DND-41 (cell line): ENCODE measurements around the gene FHL5.
A peak's percentile ranks its signal among the peaks of the same experiment; 100 is the strongest.
"Not testable (repeated sequence)": the region's sequence is repeated elsewhere in the genome, so short reads cannot be mapped to it uniquely, and the experiment has no call there.

Experiments
- ATAC-seq: fragments of 200-7000 bp; cut with Tn5 transposase; 3 replicates; pipeline ENCODE4 v1.9.1; 2021; ENCODE audit warnings: low read depth; ENCODE audit not compliant: insufficient read depth
- DNase-seq: peaks from one replicate; pipeline ENCODE4 v3.0.0-alpha.2; 2020
- H2AFZ ChIP-seq: 2 replicates; pipeline ENCODE4 v1.6.0; 2012; ENCODE audit warnings: low read depth, low read length
- H3K27ac ChIP-seq: 2 replicates; pipeline ENCODE4 v1.5.1; 2012; ENCODE audit warnings: low read length, inconsistent platforms
- H3K27me3 ChIP-seq: fragments of 200-600 bp; sonication (generic); 2 replicates; pipeline ENCODE4 v1.6.0; 2012; ENCODE audit warnings: low read length, mild to moderate bottlenecking, inconsistent platforms; ENCODE audit not compliant: insufficient read depth, poor library complexity
- H3K36me3 ChIP-seq: 2 replicates; pipeline ENCODE4 v1.5.1; 2012; ENCODE audit warnings: low read length, inconsistent platforms; ENCODE audit not compliant: insufficient read depth
- H3K4me1 ChIP-seq: 2 replicates; pipeline ENCODE4 v1.5.1; 2012; ENCODE audit warnings: mild to moderate bottlenecking, low read length; ENCODE audit not compliant: insufficient read depth
- H3K4me2 ChIP-seq: 2 replicates; pipeline ENCODE4 v1.6.0; 2012; ENCODE audit warnings: mild to moderate bottlenecking, moderate library complexity, low read length, inconsistent platforms; ENCODE audit not compliant: insufficient read depth
- H3K4me3 ChIP-seq, 2 experiments: fragments of 200-600 bp in 1 of 2; shearing (Covaris generic) in 1 of 2; 2 replicates each; pipeline ENCODE4 v1.5.1; 2012 to 2016; ENCODE audit warnings: inconsistent platforms in 2 of 2, low read length in 2 of 2, mild to moderate bottlenecking in 2 of 2, low read depth in 1 of 2, moderate library complexity in 1 of 2
- H3K79me2 ChIP-seq: 2 replicates; pipeline ENCODE4 v1.6.0; 2012; ENCODE audit warnings: low read length, inconsistent platforms; ENCODE audit not compliant: insufficient read depth
- H3K9ac ChIP-seq: 2 replicates; pipeline ENCODE4 v1.6.0; 2012; ENCODE audit warnings: low read depth, mild to moderate bottlenecking, inconsistent platforms, low read length, moderate library complexity
- H3K9me3 ChIP-seq: 2 replicates; pipeline ENCODE4 v1.5.1; 2012; ENCODE audit warnings: low read length, moderate library complexity, mild to moderate bottlenecking, inconsistent platforms; ENCODE audit not compliant: insufficient read depth, severe bottlenecking
- H4K20me1 ChIP-seq: 2 replicates; pipeline ENCODE4 v1.6.0; 2012; ENCODE audit warnings: low read length; ENCODE audit not compliant: insufficient read depth
- EZH2 ChIP-seq: IDR thresholded peaks from 3 replicates; pipeline ENCODE4 v1.6.1; 2012; ENCODE audit warnings: borderline replicate concordance, low read depth, mild to moderate bottlenecking, moderate library complexity, low read length, inconsistent platforms; ENCODE audit not compliant: severe bottlenecking
- TF ChIP-seq, protein P1 (sequence below): IDR thresholded peaks from 2 replicates; pipeline ENCODE4 v1.5.1; 2012; ENCODE audit warnings: borderline replicate concordance, low read length, moderate library complexity, mild to moderate bottlenecking; ENCODE audit not compliant: poor library complexity, severe bottlenecking; ENCODE audit errors: extremely low read depth

The FHL5 gene

DNA sequence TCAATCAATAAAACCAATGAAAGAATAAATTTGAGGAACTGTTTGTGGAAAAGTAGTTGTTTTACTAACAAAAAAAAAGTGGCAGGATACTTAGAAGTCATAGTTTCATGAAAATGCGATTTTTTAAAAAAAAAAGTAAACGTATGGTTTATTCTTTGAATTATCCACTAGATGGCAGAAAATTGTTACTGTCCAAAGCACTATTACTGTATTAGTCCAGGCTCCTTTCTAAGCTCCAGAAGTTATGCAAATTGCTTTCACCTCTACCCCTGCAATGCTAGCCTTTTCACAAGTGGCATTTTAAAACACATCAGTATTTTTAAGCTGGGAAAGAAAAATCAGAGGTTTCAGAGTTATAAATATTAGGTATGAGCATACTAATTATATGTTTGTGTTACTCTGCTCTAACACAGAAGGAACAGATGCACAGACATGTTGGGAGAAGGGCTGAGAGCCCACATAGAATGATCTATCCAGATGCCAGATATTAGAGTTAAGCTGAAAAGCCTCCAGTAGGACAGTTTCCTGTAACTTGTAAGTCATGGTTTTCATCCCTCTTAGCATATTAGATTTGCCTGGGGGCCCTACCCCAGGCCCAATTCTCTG, 63.9 kb downstream of the FHL5 start:
- Histone ChIP-seq H3K9ac (no peak overlapping the region), H3K79me2 (no peaks in the 10 kb centered on the region), H3K27ac (no peak overlapping the region), H3K4me3 (no peak overlapping the region), H3K36me3 (no peaks in the 10 kb centered on the region), H3K4me1 (no peaks in the 10 kb centered on the region), H3K27me3 (peaks cover 2% of the 10 kb centered on the region), H3K4me2 (no peak overlapping the region), H3K9me3 (no peaks in the 10 kb centered on the region), H4K20me1 (no peaks in the 10 kb centered on the region), H2AFZ (no peak overlapping the region)
- ATAC-seq: peak; percentile 82
- TF ChIP-seq, protein P1, sequence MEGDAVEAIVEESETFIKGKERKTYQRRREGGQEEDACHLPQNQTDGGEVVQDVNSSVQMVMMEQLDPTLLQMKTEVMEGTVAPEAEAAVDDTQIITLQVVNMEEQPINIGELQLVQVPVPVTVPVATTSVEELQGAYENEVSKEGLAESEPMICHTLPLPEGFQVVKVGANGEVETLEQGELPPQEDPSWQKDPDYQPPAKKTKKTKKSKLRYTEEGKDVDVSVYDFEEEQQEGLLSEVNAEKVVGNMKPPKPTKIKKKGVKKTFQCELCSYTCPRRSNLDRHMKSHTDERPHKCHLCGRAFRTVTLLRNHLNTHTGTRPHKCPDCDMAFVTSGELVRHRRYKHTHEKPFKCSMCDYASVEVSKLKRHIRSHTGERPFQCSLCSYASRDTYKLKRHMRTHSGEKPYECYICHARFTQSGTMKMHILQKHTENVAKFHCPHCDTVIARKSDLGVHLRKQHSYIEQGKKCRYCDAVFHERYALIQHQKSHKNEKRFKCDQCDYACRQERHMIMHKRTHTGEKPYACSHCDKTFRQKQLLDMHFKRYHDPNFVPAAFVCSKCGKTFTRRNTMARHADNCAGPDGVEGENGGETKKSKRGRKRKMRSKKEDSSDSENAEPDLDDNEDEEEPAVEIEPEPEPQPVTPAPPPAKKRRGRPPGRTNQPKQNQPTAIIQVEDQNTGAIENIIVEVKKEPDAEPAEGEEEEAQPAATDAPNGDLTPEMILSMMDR: peak; percentile 54
- TF ChIP-seq EZH2: no peak
- no peak for DNase-seq

DNA sequence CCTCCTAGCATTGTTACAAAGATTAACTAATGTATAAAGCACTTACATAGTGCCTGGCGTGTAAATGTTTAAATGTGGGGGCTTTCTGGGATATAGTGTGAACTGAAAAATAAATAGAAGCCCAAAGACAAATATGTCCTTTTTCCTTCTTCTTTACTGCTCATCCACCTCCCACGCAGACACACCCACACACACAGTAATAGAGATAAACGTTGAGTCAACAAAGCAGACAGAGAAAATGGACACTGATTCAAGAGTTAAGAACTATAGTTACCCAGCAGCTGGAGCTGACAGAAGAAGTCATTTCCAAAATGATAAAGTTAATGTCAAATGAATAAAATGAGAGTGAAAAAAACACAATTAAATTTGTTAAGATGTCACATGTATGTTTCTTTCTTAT, 68.3 kb downstream of the FHL5 start:
- TF ChIP-seq EZH2: no peak
- TF ChIP-seq, protein P1: no peak
- Histone ChIP-seq H2AFZ (no peak overlapping the region), H3K9ac (no peak overlapping the region), H3K36me3 (no peaks in the 10 kb centered on the region), H3K9me3 (no peaks in the 10 kb centered on the region), H3K27me3 (no peaks in the 10 kb centered on the region), H3K4me3 (no peak overlapping the region), H3K4me2 (no peak overlapping the region), H4K20me1 (no peaks in the 10 kb centered on the region), H3K79me2 (no peaks in the 10 kb centered on the region), H3K27ac (no peak overlapping the region), H3K4me1 (no peaks in the 10 kb centered on the region)
- no peak for ATAC-seq
- no peak for DNase-seq

DNA sequence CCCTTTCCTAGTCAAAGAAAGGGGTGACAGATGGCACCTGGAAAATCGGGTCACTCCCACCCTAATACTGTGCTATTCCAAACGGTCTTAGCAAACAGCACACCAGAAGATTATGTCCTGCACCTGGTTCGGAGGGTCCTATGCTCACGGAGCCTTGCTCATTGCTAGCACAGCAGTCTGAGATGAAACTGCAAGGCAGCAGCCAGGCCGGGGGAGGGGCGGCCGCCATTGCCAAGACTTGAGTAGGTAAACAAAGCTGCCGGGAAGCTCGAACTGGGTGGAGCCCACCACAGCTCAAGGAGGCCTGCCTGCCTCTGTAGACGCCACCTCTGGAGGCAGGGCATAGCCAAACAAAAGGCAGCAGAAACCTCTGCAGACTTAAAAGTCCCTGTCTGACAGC, 75.1 kb downstream of the FHL5 start:
- H3K27ac ChIP-seq, H3K4me2 ChIP-seq, H3K79me2 ChIP-seq, DNase-seq, H3K36me3 ChIP-seq, H3K9me3 ChIP-seq, H4K20me1 ChIP-seq, H2AFZ ChIP-seq, H3K4me3 ChIP-seq, H3K4me1 ChIP-seq, ATAC-seq, H3K27me3 ChIP-seq, H3K9ac ChIP-seq: not testable (repeated sequence)

DNA sequence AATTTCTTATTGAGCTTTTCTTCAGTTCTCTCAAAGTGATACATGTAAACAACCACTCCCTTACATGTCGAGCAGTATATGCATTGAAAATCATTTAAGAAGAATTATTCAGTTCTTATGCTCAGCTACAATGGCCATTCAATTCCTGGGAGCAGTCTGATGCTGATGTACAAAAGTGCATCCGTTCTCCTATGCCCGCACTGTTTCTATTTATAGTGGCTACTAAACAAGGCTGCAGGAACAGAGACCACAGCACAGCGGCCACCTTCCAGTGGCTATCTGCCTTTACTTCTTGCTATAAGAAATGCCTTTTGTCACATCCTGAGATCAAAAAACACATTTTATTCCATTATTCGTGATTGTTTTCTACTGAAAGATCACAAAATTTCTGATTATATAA, 82.2 kb downstream of the FHL5 start:
- Histone ChIP-seq H3K4me1 (no peaks in the 10 kb centered on the region), H3K9me3 (no peaks in the 10 kb centered on the region), H3K4me2 (no peak overlapping the region), H2AFZ (no peak overlapping the region), H3K4me3 (no peak overlapping the region), H3K27me3 (peaks cover 3% of the 10 kb centered on the region), H4K20me1 (no peaks in the 10 kb centered on the region), H3K27ac (no peak overlapping the region), H3K9ac (no peak overlapping the region), H3K79me2 (no peaks in the 10 kb centered on the region), H3K36me3 (no peaks in the 10 kb centered on the region)
- no peak for ATAC-seq
- TF ChIP-seq EZH2: no peak
- TF ChIP-seq, protein P1: no peak
- DNase-seq: no peak
